ENCODE results near the gene UCN2.

DNA sequence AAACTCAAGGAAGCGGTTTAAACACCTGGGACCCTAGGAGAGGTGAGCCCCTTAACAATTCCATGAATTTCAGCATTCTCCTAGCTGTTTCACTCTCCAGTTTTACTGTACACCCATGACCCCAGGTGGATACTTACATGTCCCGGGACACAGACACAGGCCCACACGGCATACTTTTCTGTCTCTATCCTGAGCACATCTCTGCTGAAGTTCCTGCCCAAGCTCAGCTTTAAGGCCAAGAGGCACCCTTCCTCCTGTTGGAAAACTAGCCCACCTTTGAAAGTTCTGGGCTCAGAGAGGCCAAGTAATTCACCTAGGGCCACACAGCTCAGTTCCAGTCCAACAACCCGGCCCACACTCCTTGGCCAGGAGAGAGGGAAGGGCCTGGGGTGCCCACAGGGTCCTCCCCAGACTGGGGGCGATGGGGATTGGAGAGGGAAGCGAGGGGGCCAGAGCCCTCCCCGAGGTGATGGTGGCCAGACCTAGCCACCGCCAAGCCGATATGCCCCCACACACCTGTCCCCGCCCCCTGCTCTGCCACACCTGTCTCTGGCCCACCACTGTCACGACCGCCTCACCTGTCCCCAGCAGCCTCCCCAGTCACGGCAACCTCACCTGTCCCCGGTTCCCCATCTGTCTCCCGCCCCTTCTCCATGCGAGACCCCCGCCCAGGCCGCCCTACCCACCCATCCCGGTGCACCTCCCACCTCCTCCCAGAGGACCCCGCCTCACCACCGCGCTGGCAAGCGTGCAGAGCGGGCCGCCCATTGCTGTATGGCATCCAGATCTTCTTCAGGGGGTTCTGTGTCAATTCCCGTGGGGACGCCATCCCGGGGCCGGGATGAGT lies 7.4 kb downstream of the UCN2 start:
- no peak for TF ChIP-seq TAF1 (IDR thresholded peaks at IDR 0.05; ENCODE audit: borderline replicate concordance, low read depth, low read length)
- no peak for TF ChIP-seq POLR2A (IDR thresholded peaks at IDR 0.05; ENCODE audit: low read depth, low read length)
